Kidney (tissue), 14 donors: ENCODE data around the gene ABTB2. TPM values are rescaled to one million over a fixed set of nuclear protein-coding genes. Genes with fewer than 3 reads are reported as not detected.

ENCODE experiments used
- DNase-seq, 5 donors: peaks; one replicate each; pipeline ENCODE4 v3.0.0-alpha.2; 2013 to 2020
- FAIRE-seq: peaks from 2 replicates; lab custom pipeline; 2012; peaks lifted over from hg19 to GRCh38; lab: Jason Lieb, UNC
- H3K27ac ChIP-seq, 2 donors: one replicate each; pipeline ENCODE4 v1.7.0; 2013; ENCODE audit warnings: low read depth in 2 of 2, low read length in 2 of 2, inconsistent platforms in 1 of 2
- H3K27me3 ChIP-seq: one replicate; pipeline ENCODE4 v1.7.1; 2013; ENCODE audit warnings: low read length, inconsistent platforms; ENCODE audit not compliant: control insufficient read depth, insufficient read depth
- H3K36me3 ChIP-seq, 3 donors: one replicate each; pipeline versions ENCODE4 v1.7.0 to v1.7.1; 2013; ENCODE audit warnings: low read length in 3 of 3, control low read depth in 1 of 3, inconsistent platforms in 1 of 3; ENCODE audit not compliant: insufficient read depth in 3 of 3, control insufficient read depth in 2 of 3
- H3K4me1 ChIP-seq, 3 donors: one replicate each; pipeline versions ENCODE4 v1.7.0 to v1.7.1; 2013; ENCODE audit warnings: low read length in 3 of 3, inconsistent platforms in 1 of 3, low read depth in 1 of 3; ENCODE audit not compliant: control insufficient read depth in 2 of 3, insufficient read depth in 2 of 3
- H3K4me3 ChIP-seq, 3 donors: one replicate each; pipeline versions ENCODE4 v1.7.0 to v1.8.1; 2013; ENCODE audit warnings: low read length in 3 of 3, control low read depth in 1 of 3, inconsistent platforms in 1 of 3
- H3K9ac ChIP-seq, 3 donors: one replicate each; pipeline versions ENCODE4 v1.7.0 to v1.7.1; 2013; ENCODE audit warnings: low read length in 3 of 3, control low read depth in 1 of 3, inconsistent platforms in 1 of 3
- H3K9me3 ChIP-seq, 3 donors: one replicate each; pipeline versions ENCODE4 v1.7.0 to v1.7.1; 2013; ENCODE audit warnings: low read length in 3 of 3, control low read depth in 1 of 3, inconsistent platforms in 1 of 3; ENCODE audit not compliant: control insufficient read depth in 2 of 3, insufficient read depth in 1 of 3
- CTCF ChIP-seq: IDR thresholded peaks from 3 replicates; pipeline ENCODE4 v1.5.1; 2012; ENCODE audit warnings: mild to moderate bottlenecking, moderate library complexity, borderline replicate concordance; ENCODE audit not compliant: insufficient read depth; ENCODE audit errors: extremely low read depth
- intact Hi-C: fragments of 100-400 bp; cut with DNase I; formaldehyde crosslinking; loops from one replicate; pipeline ENCODE4 v1.11.1; 2022
- polyA plus RNA-seq: library from polyadenylated mRNA; stranded (reverse); fragments of 350-450 nt; fragmentation: Illumina TruSeq; extraction: RNeasy Lipid Tissue Mini Kit (QIAGEN cat#74804); gene quantifications from one replicate; pipeline ENCODE4 v1.2.3, GENCODE V29; 2014; ENCODE audit warnings: low read depth, low replicate concordance; ENCODE audit not compliant: insufficient read depth
- total RNA-seq: library from RNA; stranded (reverse); fragmentation: NEBNext Ultra II Directional; extraction: Animal tissue kit (Norgen Biotek cat#: 25700); gene quantifications from one replicate; pipeline ENCODE4 v1.2.1, GENCODE V29; 2021
- donor health status: control.
- donor health status: control.
- donor health status: control.
- donor health status: control.
- donor health status: control.
- donor health status: DM: yes; HTN: yes; CAD: no.
- donor health status: Normal renal cell carcinoma (clear cell type).

Gene ABTB2
- total and polyA plus RNA-seq, 2 donors from 2014 or later, result 7.6 to 22.1 TPM

- TF ChIP-seq CTCF, result no peak
- H3K4me3 ChIP-seq, result peak overlapping the region; percentile 78 to 86 (median 79)
- DNase-seq (no peak), FAIRE-seq (no peak)
- no peaks in the 10 kb centered on the region for H3K36me3 ChIP-seq
- peaks cover 11% of the 10 kb centered on the region for H3K27me3 ChIP-seq
- no peak overlapping the region for H3K9ac ChIP-seq
- H3K4me1 ChIP-seq, result peaks cover 0 to 29% (median 4%) of the 10 kb centered on the region in 3 donors
- intact Hi-C loops, result loop anchor here (10.0 kb wide), 1 partner anchor 185 kb away; no protein-coding TSS in a partner anchor
- H3K9me3 ChIP-seq, result no peaks in the 10 kb centered on the region
- H3K27ac ChIP-seq, result peak overlapping the region in 1 of 2 donors; percentile 80
These were observed 1.7 kb upstream of the ABTB2 start for GRCh38 chr11:34359548-34359891.

GRCh38 chr11:34358728-34359547 is 1.1 kb upstream of the ABTB2 start:
- FAIRE-seq (peak; percentile 71), DNase-seq (peak; percentile 84 to 94 (median 92))
- Histone ChIP-seq H3K27me3 (peaks cover 11% of the 10 kb centered on the region), H3K4me3 (peak overlapping the region; percentile 78 to 86 (median 79)), H3K27ac (peak overlapping the region; percentile 74 to 80), H3K9me3 (no peaks in the 10 kb centered on the region), H3K4me1 (peaks cover 0 to 29% (median 4%) of the 10 kb centered on the region in 3 donors), H3K36me3 (no peaks in the 10 kb centered on the region), H3K9ac (peak overlapping the region; percentile 54 to 82 (median 75))
- TF ChIP-seq CTCF, result peak; percentile 76
- intact Hi-C loops, result loop anchor here (10.0 kb wide), 1 partner anchor 184 kb away; no protein-coding TSS in a partner anchor

- FAIRE-seq (no peak), DNase-seq (peak in 3 of 5 donors; percentile 74 to 88 (median 76))
- intact Hi-C loops, result loop anchor here (10.0 kb wide), 1 partner anchor 183 kb away; no protein-coding TSS in a partner anchor
- peaks cover 11% of the 10 kb centered on the region for H3K27me3 ChIP-seq
- H3K9ac ChIP-seq, result peak overlapping the region in 2 of 3 donors; percentile 13 to 82
- H3K36me3 ChIP-seq, result no peaks in the 10 kb centered on the region
- H3K27ac ChIP-seq, result peak overlapping the region; percentile 74 to 80
- no peak for TF ChIP-seq CTCF
- no peaks in the 10 kb centered on the region for H3K9me3 ChIP-seq
- H3K4me3 ChIP-seq, result peak overlapping the region; percentile 78 to 86 (median 79)
- H3K4me1 ChIP-seq, result peaks cover 0 to 29% (median 4%) of the 10 kb centered on the region in 3 donors
These were observed 483 bp upstream of the ABTB2 start for GRCh38 chr11:34358258-34358727.
